HCT116 (cell line): Measurements from ENCODE around the gene LMTK3. TPM values are rescaled to one million over a fixed set of nuclear protein-coding genes. Genes with fewer than 3 reads are reported as not detected.

Experiments used
- ATAC-seq: fragments of 200-7000 bp; cut with Tn5 transposase; 2 replicates; pipeline ENCODE4 v1.9.1; 2020; ENCODE audit warnings: mild to moderate bottlenecking, moderate library complexity
- BruUV-seq: library from RNA; stranded (reverse); fragments of 400-500 nt; replicated peaks from 2 replicates; lab custom pipeline; 2021; lab: Mats Ljungman, UMichigan
- CTCF ChIA-PET: fragments of 300-600 bp; sonication (Branson Sonifier 250); formaldehyde crosslinking; loops from one replicate; lab custom pipeline; 2021; ENCODE audit warnings: antibody characterized with exemption; lab: Charles Lee
- POLR2A ChIA-PET: fragments of 300-600, 350-600 bp; sonication (Branson Sonifier 250); formaldehyde crosslinking; loops from one replicate; lab custom pipeline; 2021; ENCODE audit warnings: antibody characterized with exemption; lab: Charles Lee
- RAD21 ChIA-PET, 2 experiments: fragments of 300-600 bp; sonication (Branson Sonifier 250); formaldehyde crosslinking; loops; one replicate each; lab custom pipeline; 2023; ENCODE audit warnings: low total read pairs in 2 of 2; ENCODE audit not compliant: uncharacterized antibody in 2 of 2, unreplicated experiment in 2 of 2, low non-redundant PET in 1 of 2; lab: Charles Lee
- DNase-seq: peaks from one replicate; pipeline ENCODE4 v3.0.0-alpha.2; 2010; ENCODE audit warnings: low read depth, low spot score
- H2AFZ ChIP-seq: fragments of 200-600 bp; shearing (Covaris generic), sonication (generic); 2 replicates; pipeline ENCODE4 v1.6.1; 2017; ENCODE audit warnings: low read depth, mixed run types, mixed read lengths, antibody characterized with exemption, low read length; ENCODE audit not compliant: poor library complexity, severe bottlenecking
- H3K27ac ChIP-seq: 2 replicates; pipeline ENCODE4 v1.5.1; 2012; ENCODE audit warnings: low read depth, low read length
- H3K27me3 ChIP-seq: fragments of 200-600 bp; sonication (generic); 2 replicates; pipeline ENCODE4 v1.6.1; 2016; ENCODE audit warnings: mixed run types, low read length, mixed read lengths; ENCODE audit not compliant: insufficient read depth
- H3K36me3 ChIP-seq, 2 experiments: fragments of 200-500 bp in 1 of 2; fragments of 200-600 bp in 1 of 2; sonication (Bioruptor generic) in 1 of 2; sonication (generic) in 1 of 2; 2 replicates each; pipeline versions ENCODE4 v1.5.1 to v1.6.1; 2014 to 2016; ENCODE audit warnings: low read length in 2 of 2, inconsistent platforms in 1 of 2, mixed read lengths in 1 of 2, mixed run types in 1 of 2; ENCODE audit not compliant: insufficient read depth in 2 of 2, control insufficient read depth in 1 of 2
- H3K4me1 ChIP-seq, 2 experiments: fragments of 200-600 bp in 1 of 2; sonication (generic) in 1 of 2; 2 replicates each; pipeline versions ENCODE4 v1.5.1 to v1.6.1; 2012 to 2017; ENCODE audit warnings: low read length in 2 of 2, inconsistent platforms in 1 of 2, mild to moderate bottlenecking in 1 of 2, mixed read lengths in 1 of 2, mixed run types in 1 of 2, moderate library complexity in 1 of 2; ENCODE audit not compliant: insufficient read depth in 2 of 2, control insufficient read depth in 1 of 2
- H3K4me2 ChIP-seq: fragments of 200-600 bp; sonication (generic); 2 replicates; pipeline ENCODE4 v1.6.1; 2017; ENCODE audit warnings: mixed run types, low read length, mixed read lengths
- H3K4me3 ChIP-seq, 2 experiments: fragments of 200-600 bp in 1 of 2; sonication (generic) in 1 of 2; replicated peaks in 1 of 2; 2 replicates each; pipeline ENCODE4 v1.5.1; 2011 to 2016; ENCODE audit warnings: low read length in 2 of 2, control low read depth in 1 of 2, low read depth in 1 of 2, mild to moderate bottlenecking in 1 of 2, mixed read lengths in 1 of 2, mixed run types in 1 of 2
- H3K79me2 ChIP-seq: fragments of 200-600 bp; sonication (generic); 2 replicates; pipeline ENCODE4 v1.6.1; 2017; ENCODE audit warnings: mild to moderate bottlenecking, mixed run types, low read length, moderate library complexity, mixed read lengths; ENCODE audit not compliant: insufficient read depth
- H3K9ac ChIP-seq: fragments of 200-600 bp; sonication (generic); 2 replicates; pipeline ENCODE4 v1.6.1; 2016; ENCODE audit warnings: low read length, mixed read lengths
- H3K9me2 ChIP-seq: fragments of 200-600 bp; sonication (generic), shearing (Covaris generic); 2 replicates; pipeline ENCODE4 v1.6.1; 2017; ENCODE audit warnings: mixed run types, mild to moderate bottlenecking, moderate library complexity; ENCODE audit not compliant: insufficient read depth
- H3K9me3 ChIP-seq, 2 experiments: fragments of 200-500 bp in 1 of 2; fragments of 200-600 bp in 1 of 2; sonication (Bioruptor generic) in 1 of 2; sonication (generic) in 1 of 2; 2 replicates each; pipeline ENCODE4 v1.6.1; 2014 to 2017; ENCODE audit warnings: low read length in 2 of 2, mixed read lengths in 2 of 2, inconsistent platforms in 1 of 2, low read depth in 1 of 2, mild to moderate bottlenecking in 1 of 2, mixed run types in 1 of 2, moderate library complexity in 1 of 2; ENCODE audit not compliant: control insufficient read depth in 1 of 2, insufficient read depth in 1 of 2
- H4K20me1 ChIP-seq: fragments of 200-600 bp; sonication (generic), shearing (Covaris generic); 2 replicates; pipeline ENCODE4 v1.6.1; 2017; ENCODE audit warnings: mixed run types, mild to moderate bottlenecking, moderate library complexity; ENCODE audit not compliant: insufficient read depth
- CBX3 ChIP-seq: IDR thresholded peaks from 2 replicates; pipeline ENCODE4 v1.6.1; 2012; ENCODE audit warnings: low read depth
- CEBPB ChIP-seq: IDR thresholded peaks from 2 replicates; pipeline ENCODE4 v1.6.1; 2012; ENCODE audit warnings: low read depth
- ELF1 ChIP-seq: IDR thresholded peaks from 2 replicates; pipeline ENCODE4 v1.6.1; 2012; ENCODE audit warnings: low read depth, borderline replicate concordance
- EZH2 ChIP-seq: fragments of 200-600 bp; sonication (generic); IDR thresholded peaks from 2 replicates; pipeline ENCODE4 v1.6.1; 2017; ENCODE audit warnings: antibody characterized with exemption, mixed run types
- EZH2phosphoT487 ChIP-seq: fragments of 200-600 bp; IDR thresholded peaks from 2 replicates; pipeline ENCODE4 v1.6.1; 2018; ENCODE audit warnings: antibody characterized with exemption, borderline replicate concordance
- FOSL1 ChIP-seq: IDR thresholded peaks from 2 replicates; pipeline ENCODE4 v1.6.1; 2012; ENCODE audit warnings: low read depth
- JUND ChIP-seq: IDR thresholded peaks from 2 replicates; pipeline ENCODE4 v1.6.1; 2012
- POLR2AphosphoS5 ChIP-seq: IDR thresholded peaks from 2 replicates; pipeline ENCODE4 v1.6.1; 2011; ENCODE audit warnings: mild to moderate bottlenecking, low read depth, low read length, moderate library complexity
- RAD21 ChIP-seq: IDR thresholded peaks from 2 replicates; pipeline ENCODE4 v1.6.1; 2012; ENCODE audit warnings: low read depth, mild to moderate bottlenecking
- SIN3A ChIP-seq: IDR thresholded peaks from 2 replicates; pipeline ENCODE4 v1.6.1; 2012; ENCODE audit warnings: low read depth
- SP1 ChIP-seq: IDR thresholded peaks from 2 replicates; pipeline ENCODE4 v1.6.1; 2012; ENCODE audit warnings: low read depth
- SRF ChIP-seq: IDR thresholded peaks from 2 replicates; pipeline ENCODE4 v1.6.1; 2012; ENCODE audit warnings: low read depth
- TCF7L2 ChIP-seq: IDR thresholded peaks from 2 replicates; pipeline ENCODE4 v1.7.0; 2011; ENCODE audit warnings: borderline replicate concordance, inconsistent platforms; ENCODE audit not compliant: insufficient read depth, insufficient read length; ENCODE audit errors: extremely low read depth
- ZNF274 ChIP-seq: fragments of 200-500 bp; sonication (Bioruptor generic); IDR thresholded peaks from 2 replicates; pipeline ENCODE4 v1.6.1; 2014; ENCODE audit warnings: mild to moderate bottlenecking, low read depth, low read length, inconsistent platforms
- intact Hi-C: fragments of 100-400 bp; cut with micrococcal nuclease; formaldehyde crosslinking; loops from 2 replicates; pipeline ENCODE4 v1.10.0; 2022
- total RNA-seq: library from RNA; stranded (reverse); gene quantifications from one replicate; pipeline ENCODE4 v1.2.1, GENCODE V29; 2021; ENCODE audit not compliant: unreplicated experiment
- TF ChIP-seq, protein P1 (sequence below): IDR thresholded peaks from 2 replicates; pipeline ENCODE4 v1.6.1; 2011; ENCODE audit warnings: mild to moderate bottlenecking, low read length, moderate library complexity; ENCODE audit not compliant: insufficient replicate concordance; ENCODE audit errors: extremely low read depth
- TF ChIP-seq, protein P2 (sequence below): IDR thresholded peaks from 2 replicates; pipeline ENCODE4 v1.6.1; 2012
- TF ChIP-seq, protein P3 (sequence below): IDR thresholded peaks from 2 replicates; pipeline ENCODE4 v1.6.1; 2012; ENCODE audit warnings: low read depth
- TF ChIP-seq, protein P4 (sequence below): IDR thresholded peaks from 2 replicates; pipeline ENCODE4 v1.6.1; 2012

Gene LMTK3
- total RNA-seq, 1 experiment from 2014 or later = 19.9 TPM

DNA sequence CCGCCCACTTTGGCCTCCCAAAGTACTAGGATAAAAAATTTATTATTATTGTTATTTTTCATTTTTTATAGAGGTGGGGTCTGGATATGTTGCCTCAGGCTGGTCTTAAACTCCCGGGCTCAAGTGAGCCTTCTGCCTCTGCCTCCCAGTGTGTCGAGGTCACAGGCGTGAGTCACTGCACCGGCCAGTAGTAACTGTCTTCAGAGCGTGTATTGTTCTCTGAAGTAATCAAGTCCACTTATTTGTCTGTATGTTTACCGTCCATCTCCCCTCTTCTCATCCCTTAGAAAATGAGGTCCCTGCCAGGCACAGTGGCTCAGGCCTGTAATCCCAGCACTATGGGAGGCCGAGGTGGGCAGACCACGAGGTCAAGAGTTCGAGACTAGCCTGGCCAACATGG is 22.1 kb upstream of the LMTK3 start:
- CTCF ChIA-PET = no interaction called here
- no peaks in the 10 kb centered on the region for H3K9me2 ChIP-seq
- H3K9ac ChIP-seq = no peak overlapping the region
- no peaks in the 10 kb centered on the region for H4K20me1 ChIP-seq
- POLR2A ChIA-PET = no interaction called here
- DNase-seq = no peak
- intact Hi-C loops = no loop called here
- H3K9me3 ChIP-seq = peaks cover 0 to 6% of the 10 kb centered on the region in 2 experiments; a peak in 1 of 4 replicates
- no peak overlapping the region for H3K27ac ChIP-seq
- BruUV-seq = no TSS peak
- no peak overlapping the region for H2AFZ ChIP-seq
- H3K79me2 ChIP-seq = no peaks in the 10 kb centered on the region
- no peaks in the 10 kb centered on the region for H3K36me3 ChIP-seq
- TF ChIP-seq JUND = no peak
- TF ChIP-seq CBX3 = no peak
- TF ChIP-seq RAD21 = no peak
- TF ChIP-seq TCF7L2 = no peak
- TF ChIP-seq, protein P1, sequence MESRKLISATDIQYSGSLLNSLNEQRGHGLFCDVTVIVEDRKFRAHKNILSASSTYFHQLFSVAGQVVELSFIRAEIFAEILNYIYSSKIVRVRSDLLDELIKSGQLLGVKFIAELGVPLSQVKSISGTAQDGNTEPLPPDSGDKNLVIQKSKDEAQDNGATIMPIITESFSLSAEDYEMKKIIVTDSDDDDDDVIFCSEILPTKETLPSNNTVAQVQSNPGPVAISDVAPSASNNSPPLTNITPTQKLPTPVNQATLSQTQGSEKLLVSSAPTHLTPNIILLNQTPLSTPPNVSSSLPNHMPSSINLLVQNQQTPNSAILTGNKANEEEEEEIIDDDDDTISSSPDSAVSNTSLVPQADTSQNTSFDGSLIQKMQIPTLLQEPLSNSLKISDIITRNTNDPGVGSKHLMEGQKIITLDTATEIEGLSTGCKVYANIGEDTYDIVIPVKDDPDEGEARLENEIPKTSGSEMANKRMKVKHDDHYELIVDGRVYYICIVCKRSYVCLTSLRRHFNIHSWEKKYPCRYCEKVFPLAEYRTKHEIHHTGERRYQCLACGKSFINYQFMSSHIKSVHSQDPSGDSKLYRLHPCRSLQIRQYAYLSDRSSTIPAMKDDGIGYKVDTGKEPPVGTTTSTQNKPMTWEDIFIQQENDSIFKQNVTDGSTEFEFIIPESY = no peak
- TF ChIP-seq EZH2 = no peak
- no peak for TF ChIP-seq FOSL1
- TF ChIP-seq, protein P2, sequence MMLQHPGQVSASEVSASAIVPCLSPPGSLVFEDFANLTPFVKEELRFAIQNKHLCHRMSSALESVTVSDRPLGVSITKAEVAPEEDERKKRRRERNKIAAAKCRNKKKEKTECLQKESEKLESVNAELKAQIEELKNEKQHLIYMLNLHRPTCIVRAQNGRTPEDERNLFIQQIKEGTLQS = no peak
- no peak for TF ChIP-seq ZNF274
- TF ChIP-seq SP1 = no peak
- no peak for TF ChIP-seq EZH2phosphoT487
- TF ChIP-seq, protein P3, sequence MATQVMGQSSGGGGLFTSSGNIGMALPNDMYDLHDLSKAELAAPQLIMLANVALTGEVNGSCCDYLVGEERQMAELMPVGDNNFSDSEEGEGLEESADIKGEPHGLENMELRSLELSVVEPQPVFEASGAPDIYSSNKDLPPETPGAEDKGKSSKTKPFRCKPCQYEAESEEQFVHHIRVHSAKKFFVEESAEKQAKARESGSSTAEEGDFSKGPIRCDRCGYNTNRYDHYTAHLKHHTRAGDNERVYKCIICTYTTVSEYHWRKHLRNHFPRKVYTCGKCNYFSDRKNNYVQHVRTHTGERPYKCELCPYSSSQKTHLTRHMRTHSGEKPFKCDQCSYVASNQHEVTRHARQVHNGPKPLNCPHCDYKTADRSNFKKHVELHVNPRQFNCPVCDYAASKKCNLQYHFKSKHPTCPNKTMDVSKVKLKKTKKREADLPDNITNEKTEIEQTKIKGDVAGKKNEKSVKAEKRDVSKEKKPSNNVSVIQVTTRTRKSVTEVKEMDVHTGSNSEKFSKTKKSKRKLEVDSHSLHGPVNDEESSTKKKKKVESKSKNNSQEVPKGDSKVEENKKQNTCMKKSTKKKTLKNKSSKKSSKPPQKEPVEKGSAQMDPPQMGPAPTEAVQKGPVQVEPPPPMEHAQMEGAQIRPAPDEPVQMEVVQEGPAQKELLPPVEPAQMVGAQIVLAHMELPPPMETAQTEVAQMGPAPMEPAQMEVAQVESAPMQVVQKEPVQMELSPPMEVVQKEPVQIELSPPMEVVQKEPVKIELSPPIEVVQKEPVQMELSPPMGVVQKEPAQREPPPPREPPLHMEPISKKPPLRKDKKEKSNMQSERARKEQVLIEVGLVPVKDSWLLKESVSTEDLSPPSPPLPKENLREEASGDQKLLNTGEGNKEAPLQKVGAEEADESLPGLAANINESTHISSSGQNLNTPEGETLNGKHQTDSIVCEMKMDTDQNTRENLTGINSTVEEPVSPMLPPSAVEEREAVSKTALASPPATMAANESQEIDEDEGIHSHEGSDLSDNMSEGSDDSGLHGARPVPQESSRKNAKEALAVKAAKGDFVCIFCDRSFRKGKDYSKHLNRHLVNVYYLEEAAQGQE = no peak
- TF ChIP-seq POLR2AphosphoS5 = no peak
- no peak for TF ChIP-seq SRF
- no peak for TF ChIP-seq ELF1
- TF ChIP-seq SIN3A = no peak
- TF ChIP-seq CEBPB = no peak
- TF ChIP-seq, protein P4, sequence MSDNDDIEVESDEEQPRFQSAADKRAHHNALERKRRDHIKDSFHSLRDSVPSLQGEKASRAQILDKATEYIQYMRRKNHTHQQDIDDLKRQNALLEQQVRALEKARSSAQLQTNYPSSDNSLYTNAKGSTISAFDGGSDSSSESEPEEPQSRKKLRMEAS = no peak
- H3K4me1 ChIP-seq = no peaks in the 10 kb centered on the region
- no peak overlapping the region for H3K4me3 ChIP-seq
- ATAC-seq = no peak
- H3K27me3 ChIP-seq = no peaks in the 10 kb centered on the region
- H3K4me2 ChIP-seq = no peak overlapping the region
- RAD21 ChIA-PET = no interaction called here
